Pancreas (tissue), 10 donors: ENCODE measurements around the gene PAM. TPM values are rescaled to one million over a fixed set of nuclear protein-coding genes. Genes with fewer than 3 reads are reported as not detected.

Experiments
- ATAC-seq, 4 donors: fragments of 200-7000 bp; cut with Tn5 transposase; one replicate each; pipeline versions ENCODE4 v1.8.0 to v1.9.1; 2020; ENCODE audit warnings: mild to moderate bottlenecking in 4 of 4, moderate library complexity in 4 of 4
- DNase-seq, 6 donors: peaks; one replicate each; pipeline ENCODE4 v3.0.0-alpha.2; 2020
- FAIRE-seq: peaks from 2 replicates; lab custom pipeline; 2012; peaks lifted over from hg19 to GRCh38; lab: Jason Lieb, UNC
- H3K27ac ChIP-seq, 4 donors: fragments of 200-600 bp; sonication (generic); 1 replicate in 3 of 4; 2 replicates in 1 of 4; pipeline versions ENCODE4 v1.5.0 to v1.8.0; 2020
- H3K27me3 ChIP-seq, 4 donors: fragments of 200-600 bp; one replicate each; pipeline ENCODE4 v1.8.0; 2021
- H3K36me3 ChIP-seq, 3 donors: fragments of 200-600 bp; sonication (generic) in 1 of 3; one replicate each; pipeline versions ENCODE4 v1.5.0 to v1.8.0; 2020 to 2021
- H3K4me1 ChIP-seq, 3 donors: fragments of 200-600 bp; one replicate each; pipeline ENCODE4 v1.8.0; 2021
- H3K4me3 ChIP-seq, 4 donors: fragments of 200-600 bp; sonication (generic) in 2 of 4; one replicate each; pipeline versions ENCODE4 v1.5.0 to v1.8.0; 2020 to 2021
- H3K9me3 ChIP-seq, 4 donors: fragments of 200-600 bp; one replicate each; pipeline ENCODE4 v1.8.0; 2021
- WGBS, 2 donors: extraction: QIAGEN DNeasy Blood & Tissue Kit; methylation state at CpG; one replicate each; pipeline ENCODE4 v1.1.7; 2013; 5-methylcytosine and 5-hydroxymethylcytosine counted together
- intact Hi-C, 3 donors: fragments of 100-400 bp; cut with DNase I; formaldehyde crosslinking; loops; one replicate each; pipeline versions ENCODE4 v1.11.1 to v1.14.2; 2022
- polyA plus RNA-seq, 2 donors: library from polyadenylated mRNA; stranded (reverse); fragments of 200-250 nt; gene quantifications; one replicate each; pipeline ENCODE4 v1.2.3, GENCODE V29; 2013
- total RNA-seq, 6 donors: library from RNA; stranded (reverse); fragmentation: NEBNext Ultra II Directional in 4 of 6; extraction: Animal tissue kit (Norgen Biotek cat#: 25700) in 4 of 6; gene quantifications; one replicate each; pipeline versions ENCODE4 v1.2.1 to v1.2.4, GENCODE V29; 2021 to 2023
- TF ChIP-seq, protein P1 (sequence below), 4 donors: fragments of 200-600 bp; sonication (generic) in 3 of 4; IDR thresholded peaks; one replicate each; pipeline versions ENCODE4 v1.5.0 to v1.8.0; 2021; ENCODE audit warnings: antibody characterized with exemption in 4 of 4
- donor health status: healthy with polysubstance abuse.
- donor health status: DM: no; HTN: no; CAD: no; lungs with moderate emphysema.
- donor health status: DM: no; HTN: no; CAD: no.
- donor health status: control.
- donor health status: control.
- donor health status: Bipolar disorder and iron deficiency.
- donor health status: DM: yes; HTN: yes; CAD: no.
- donor health status: DM: no; HTN: no; CAD: no.
- donor health status: DM: no; HTN: no; CAD: no.
- donor health status: DM: yes; HTN: yes; CAD: no.

Gene PAM
- total and polyA plus RNA-seq, 8 donors = 47.0 to 242 (median 85.8) TPM

DNA sequence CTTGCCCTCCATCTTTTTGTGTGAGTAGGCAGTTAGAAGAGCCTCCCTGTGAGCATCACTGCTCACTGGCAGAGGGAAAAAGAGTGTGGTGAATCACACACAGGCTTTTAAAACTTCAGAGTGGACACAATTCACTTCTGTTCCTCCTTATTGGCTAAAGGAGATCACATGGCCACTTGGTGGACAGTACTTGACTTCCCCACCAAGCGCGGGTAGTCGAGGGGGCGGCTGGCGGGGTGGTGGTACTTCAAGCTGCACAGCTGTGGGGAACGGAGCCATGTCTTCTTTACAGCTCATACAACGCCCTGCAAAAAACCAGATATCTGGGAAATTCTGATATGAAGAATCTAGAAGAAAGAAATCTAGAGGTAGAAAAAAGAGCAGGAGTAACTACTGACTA is 95.4 kb downstream of the PAM start:
- TF ChIP-seq, protein P1, sequence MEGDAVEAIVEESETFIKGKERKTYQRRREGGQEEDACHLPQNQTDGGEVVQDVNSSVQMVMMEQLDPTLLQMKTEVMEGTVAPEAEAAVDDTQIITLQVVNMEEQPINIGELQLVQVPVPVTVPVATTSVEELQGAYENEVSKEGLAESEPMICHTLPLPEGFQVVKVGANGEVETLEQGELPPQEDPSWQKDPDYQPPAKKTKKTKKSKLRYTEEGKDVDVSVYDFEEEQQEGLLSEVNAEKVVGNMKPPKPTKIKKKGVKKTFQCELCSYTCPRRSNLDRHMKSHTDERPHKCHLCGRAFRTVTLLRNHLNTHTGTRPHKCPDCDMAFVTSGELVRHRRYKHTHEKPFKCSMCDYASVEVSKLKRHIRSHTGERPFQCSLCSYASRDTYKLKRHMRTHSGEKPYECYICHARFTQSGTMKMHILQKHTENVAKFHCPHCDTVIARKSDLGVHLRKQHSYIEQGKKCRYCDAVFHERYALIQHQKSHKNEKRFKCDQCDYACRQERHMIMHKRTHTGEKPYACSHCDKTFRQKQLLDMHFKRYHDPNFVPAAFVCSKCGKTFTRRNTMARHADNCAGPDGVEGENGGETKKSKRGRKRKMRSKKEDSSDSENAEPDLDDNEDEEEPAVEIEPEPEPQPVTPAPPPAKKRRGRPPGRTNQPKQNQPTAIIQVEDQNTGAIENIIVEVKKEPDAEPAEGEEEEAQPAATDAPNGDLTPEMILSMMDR (IDR thresholded peaks at IDR 0.05) = no peak
- Histone ChIP-seq H3K4me1 (no peaks in the 10 kb centered on the region), H3K4me3 (no peak overlapping the region), H3K27me3 (no peaks in the 10 kb centered on the region), H3K9me3 (no peaks in the 10 kb centered on the region), H3K36me3 (no peaks in the 10 kb centered on the region), H3K27ac (no peak overlapping the region)
- FAIRE-seq (no peak), ATAC-seq (no peak), DNase-seq (no peak)
- intact Hi-C loops = no loop called here
- 94 to 96% methylated on average over 7 of the region's 7 CpGs for WGBS, 2 donors

DNA sequence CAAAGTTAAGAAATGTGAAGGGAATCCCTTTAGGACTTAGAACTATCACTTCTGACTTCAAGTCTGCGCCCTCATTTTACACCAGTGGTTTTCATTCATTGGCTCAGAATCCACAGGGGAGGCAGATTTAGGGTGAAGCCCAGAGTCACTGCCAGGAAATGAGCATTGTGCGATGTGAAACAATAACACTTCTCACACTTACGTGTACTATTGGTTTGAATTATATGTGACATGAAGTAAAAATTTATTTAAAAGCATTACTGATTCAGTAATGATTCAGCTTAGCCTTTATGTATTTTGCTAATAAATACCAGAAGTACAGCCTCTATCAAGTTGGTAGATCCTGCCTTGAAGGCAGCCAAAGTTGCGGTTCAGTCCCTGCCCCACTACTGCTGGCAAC is 98.6 kb downstream of the PAM start:
- ATAC-seq (no peak), FAIRE-seq (no peak), DNase-seq (no peak)
- TF ChIP-seq, protein P1 (IDR thresholded peaks at IDR 0.05) = no peak
- no peaks in the 10 kb centered on the region for H3K36me3 ChIP-seq
- H3K4me3 ChIP-seq = no peak overlapping the region
- intact Hi-C loops = no loop called here
- no peak overlapping the region for H3K27ac ChIP-seq
- H3K4me1 ChIP-seq = no peaks in the 10 kb centered on the region
- H3K27me3 ChIP-seq = no peaks in the 10 kb centered on the region
- H3K9me3 ChIP-seq = no peaks in the 10 kb centered on the region
- 95% methylated on average over 4 of the region's 4 CpGs for WGBS, 2 donors

DNA sequence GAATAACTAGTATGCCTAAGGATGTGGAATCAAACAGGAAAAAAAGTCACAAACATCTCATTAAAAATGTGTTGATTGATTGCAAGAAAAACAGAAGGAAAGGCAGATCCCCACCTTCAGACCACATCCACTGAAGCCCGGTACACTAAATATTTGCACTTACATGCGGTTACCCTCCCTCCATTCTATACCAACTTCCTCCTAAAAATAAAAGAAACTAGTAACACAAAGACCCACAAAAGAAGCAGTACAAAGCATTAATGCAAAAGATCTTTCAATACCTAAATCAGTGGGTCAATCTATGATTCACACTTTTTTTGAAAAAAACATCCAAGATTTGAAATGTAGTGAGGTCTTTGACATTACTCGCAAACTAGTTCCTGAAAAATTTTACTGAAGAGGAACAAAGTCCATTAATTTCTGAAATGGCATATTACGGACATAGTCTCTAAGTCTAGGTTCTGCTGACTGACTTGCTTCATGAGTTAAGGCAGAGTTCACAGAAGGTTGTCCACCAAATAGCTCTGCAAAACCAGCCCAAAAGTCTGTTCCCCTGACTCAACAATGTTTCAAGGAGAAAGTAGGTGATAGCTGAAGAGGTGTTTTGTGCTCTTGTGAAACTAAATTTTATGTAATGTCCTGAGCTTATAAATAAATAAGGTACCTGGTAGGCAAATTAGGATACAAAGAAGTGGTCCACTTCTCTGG is 100.7 kb downstream of the PAM start:
- H3K36me3 ChIP-seq = no peaks in the 10 kb centered on the region
- DNase-seq = no peak
- H3K27me3 ChIP-seq = no peaks in the 10 kb centered on the region
- TF ChIP-seq, protein P1 (IDR thresholded peaks at IDR 0.05) = no peak
- H3K4me3 ChIP-seq = no peak overlapping the region
- no peaks in the 10 kb centered on the region for H3K4me1 ChIP-seq
- FAIRE-seq = no peak
- no peak for ATAC-seq
- intact Hi-C loops = no loop called here
- no peak overlapping the region for H3K27ac ChIP-seq
- no peaks in the 10 kb centered on the region for H3K9me3 ChIP-seq
- WGBS, 2 donors = 90 to 91% methylated on average over 4 of the region's 4 CpGs

DNA sequence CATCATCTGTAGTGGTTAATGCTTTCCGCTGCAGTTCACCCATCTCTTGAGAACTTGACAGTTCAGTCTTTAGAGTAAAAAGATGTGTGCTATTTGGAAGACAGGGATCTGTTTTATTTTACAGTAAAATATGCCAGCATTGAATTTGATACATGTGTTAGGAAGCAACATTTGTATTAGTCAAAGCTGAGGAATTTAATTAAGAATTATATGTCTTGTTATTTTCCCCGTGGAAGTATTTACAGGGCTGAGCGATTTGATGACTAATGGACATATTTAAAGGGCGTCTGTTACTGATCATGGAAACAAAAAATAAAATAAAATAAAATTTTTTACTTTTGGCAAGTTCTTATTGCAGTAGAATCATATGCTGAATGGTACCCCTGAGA is 101.3 kb downstream of the PAM start:
- intact Hi-C loops = no loop called here
- no peaks in the 10 kb centered on the region for H3K9me3 ChIP-seq
- DNase-seq (no peak), ATAC-seq (no peak), FAIRE-seq (peak; percentile 37)
- TF ChIP-seq, protein P1 (IDR thresholded peaks at IDR 0.05) = no peak
- no peak overlapping the region for H3K4me3 ChIP-seq
- H3K27me3 ChIP-seq = no peaks in the 10 kb centered on the region
- H3K4me1 ChIP-seq = no peaks in the 10 kb centered on the region
- WGBS, 2 donors = 85 to 87% methylated on average over 4 of the region's 4 CpGs
- H3K36me3 ChIP-seq = no peaks in the 10 kb centered on the region
- no peak overlapping the region for H3K27ac ChIP-seq

DNA sequence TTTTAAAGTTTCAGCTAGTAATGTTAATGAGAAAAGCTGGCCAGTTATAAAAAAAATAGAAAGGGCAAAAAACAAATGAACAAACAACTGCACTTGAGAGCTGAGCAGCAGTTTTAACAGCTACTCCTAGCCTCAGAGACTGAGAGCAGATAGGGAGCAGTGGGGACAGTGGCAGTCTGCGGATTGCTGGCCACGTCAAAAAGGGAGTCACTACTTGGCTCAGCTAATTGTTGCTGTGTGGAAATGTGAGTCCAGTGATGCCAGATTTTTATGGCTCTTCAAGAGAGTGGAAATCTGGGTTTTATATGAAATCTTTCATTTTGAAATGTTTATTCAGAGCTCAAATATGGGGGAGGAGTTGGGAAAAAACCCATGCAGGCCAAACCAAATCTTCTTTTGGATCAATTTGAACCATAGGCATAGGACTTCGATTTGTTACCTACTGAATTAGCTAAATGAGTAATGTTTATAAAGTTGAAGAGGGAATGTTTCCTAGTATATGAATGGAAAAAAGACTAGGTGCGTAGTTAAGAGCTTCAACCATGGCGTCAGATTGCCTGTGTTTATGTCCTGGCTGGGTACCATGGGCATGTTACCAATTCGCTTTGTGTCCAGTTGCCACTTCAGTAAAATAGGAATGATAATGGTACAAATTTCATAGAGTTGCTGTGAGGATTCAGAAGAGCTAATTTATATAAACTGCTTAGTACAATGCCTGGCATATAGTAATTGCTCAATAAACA is 102.1 kb downstream of the PAM start:
- H3K36me3 ChIP-seq = no peaks in the 10 kb centered on the region
- DNase-seq (no peak), FAIRE-seq (no peak), ATAC-seq (peak in 3 of 4 donors; percentile 30 to 58 (median 42))
- H3K4me1 ChIP-seq = no peaks in the 10 kb centered on the region
- no peak overlapping the region for H3K4me3 ChIP-seq
- no peak overlapping the region for H3K27ac ChIP-seq
- H3K9me3 ChIP-seq = no peaks in the 10 kb centered on the region
- no peaks in the 10 kb centered on the region for H3K27me3 ChIP-seq
- WGBS, 2 donors = 85 to 94% methylated on average over 6 of the region's 6 CpGs
- intact Hi-C loops = no loop called here
- TF ChIP-seq, protein P1 (IDR thresholded peaks at IDR 0.05) = no peak
